MCF 10A (cell line): ENCODE measurements around the gene TCEA2. TPM values are rescaled to one million over a fixed set of nuclear protein-coding genes. Genes with fewer than 3 reads are reported as not detected.

Source experiments
- BruUV-seq: library from RNA; stranded (reverse); fragments of 400-500 nt; replicated peaks from 2 replicates; lab custom pipeline; 2021; lab: Mats Ljungman, UMichigan
- CTCF ChIA-PET: fragments of 300-600 bp; sonication (Branson Sonifier 250); formaldehyde crosslinking; extraction: SDS; loops from one replicate; lab custom pipeline; 2021; ENCODE audit warnings: antibody characterized with exemption, inconsistent platforms; lab: Yijun Ruan, JAX
- POLR2A ChIA-PET: fragments of 300-600, 350-650 bp; sonication (Branson Sonifier 250); formaldehyde crosslinking; extraction: SDS; loops from one replicate; lab custom pipeline; 2020; ENCODE audit warnings: antibody characterized with exemption, inconsistent platforms; lab: Yijun Ruan, JAX
- DNase-seq: peaks from one replicate; pipeline ENCODE4 v3.0.0-alpha.2; 2018; ENCODE audit not compliant: unreplicated experiment
- H3K27ac Mint-ChIP-seq: one replicate; pipeline ENCODE4 v1.8.0; 2022; ENCODE audit warnings: mild to moderate bottlenecking, low read depth, mixed read lengths; ENCODE audit not compliant: unreplicated experiment
- H3K27me3 Mint-ChIP-seq: one replicate; pipeline ENCODE4 v1.8.0; 2022; ENCODE audit warnings: mixed read lengths; ENCODE audit not compliant: insufficient read depth, unreplicated experiment
- H3K36me3 Mint-ChIP-seq: one replicate; pipeline ENCODE4 v1.8.0; 2022; ENCODE audit warnings: mild to moderate bottlenecking, moderate library complexity, mixed read lengths; ENCODE audit not compliant: insufficient read depth, unreplicated experiment
- H3K4me1 Mint-ChIP-seq: one replicate; pipeline ENCODE4 v1.8.0; 2022; ENCODE audit warnings: mixed read lengths; ENCODE audit not compliant: insufficient read depth, unreplicated experiment
- H3K4me3 Mint-ChIP-seq: one replicate; pipeline ENCODE4 v1.8.0; 2022; ENCODE audit warnings: mild to moderate bottlenecking, moderate library complexity, mixed read lengths; ENCODE audit not compliant: unreplicated experiment
- H3K9me3 Mint-ChIP-seq: one replicate; pipeline ENCODE4 v1.8.0; 2022; ENCODE audit warnings: mixed read lengths; ENCODE audit not compliant: unreplicated experiment
- CTCF ChIP-seq: fragments of 200-600 bp; IDR thresholded peaks from one replicate; pipeline ENCODE4 v1.8.0; 2022; ENCODE audit warnings: antibody characterized with exemption, mild to moderate bottlenecking; ENCODE audit not compliant: unreplicated experiment
- intact Hi-C: fragments of 100-400 bp; cut with micrococcal nuclease; formaldehyde crosslinking; loops from 2 replicates; pipeline ENCODE4 v1.14.1; 2022
- total RNA-seq: library from RNA; stranded (reverse); gene quantifications from 2 replicates; pipeline ENCODE4 v1.2.3, GENCODE V29; 2022

The TCEA2 gene
- total RNA-seq, 1 experiment from 2014 or later, result 30.8 TPM

GRCh38 chr20:64050261-64051032 is 12.6 kb upstream of the TCEA2 start:
- no TSS peak for BruUV-seq
- no peak for TF ChIP-seq CTCF
- DNase-seq, result no peak
- ChIA-PET CTCF (interaction anchor here (0.6 to 13.7 kb wide), 2 partner anchors 10 to 95 kb away, joined by 3 to 284 read pairs; partner anchors contain the start of gene C20orf204), POLR2A (interaction anchor here (0.9 to 3.0 kb wide), 2 partner anchors 12 kb away, joined by 3 to 11 read pairs; no protein-coding TSS in a partner anchor)
- no peaks in the 10 kb centered on the region for H3K36me3 Mint-ChIP-seq
- H3K4me3 Mint-ChIP-seq, result no peak overlapping the region
- intact Hi-C loops, result no loop called here
- H3K27me3 Mint-ChIP-seq, result no peaks in the 10 kb centered on the region
- no peaks in the 10 kb centered on the region for H3K9me3 Mint-ChIP-seq
- no peak overlapping the region for H3K27ac Mint-ChIP-seq
- H3K4me1 Mint-ChIP-seq, result peaks cover 12% of the 10 kb centered on the region

- no peak overlapping the region for H3K4me3 Mint-ChIP-seq
- no peak for TF ChIP-seq CTCF
- CTCF ChIA-PET, result interaction anchor here (1.0 to 13.7 kb wide), 2 partner anchors 9 to 10 kb away, joined by 3 to 284 read pairs; partner anchors contain the start of gene C20orf204
- BruUV-seq, result no TSS peak
- no peak overlapping the region for H3K27ac Mint-ChIP-seq
- no peak for DNase-seq
- intact Hi-C loops, result no loop called here
- H3K27me3 Mint-ChIP-seq, result no peaks in the 10 kb centered on the region
- no peaks in the 10 kb centered on the region for H3K36me3 Mint-ChIP-seq
- no peaks in the 10 kb centered on the region for H3K9me3 Mint-ChIP-seq
- POLR2A ChIA-PET, result interaction anchor here (0.8 to 3.0 kb wide), 3 partner anchors 10 to 12 kb away, joined by 3 to 11 read pairs (median 3); no protein-coding TSS in a partner anchor
- H3K4me1 Mint-ChIP-seq, result peaks cover 9% of the 10 kb centered on the region
Measured at GRCh38 chr20:64051033-64051452, 12.0 kb upstream of the TCEA2 start.

DNA sequence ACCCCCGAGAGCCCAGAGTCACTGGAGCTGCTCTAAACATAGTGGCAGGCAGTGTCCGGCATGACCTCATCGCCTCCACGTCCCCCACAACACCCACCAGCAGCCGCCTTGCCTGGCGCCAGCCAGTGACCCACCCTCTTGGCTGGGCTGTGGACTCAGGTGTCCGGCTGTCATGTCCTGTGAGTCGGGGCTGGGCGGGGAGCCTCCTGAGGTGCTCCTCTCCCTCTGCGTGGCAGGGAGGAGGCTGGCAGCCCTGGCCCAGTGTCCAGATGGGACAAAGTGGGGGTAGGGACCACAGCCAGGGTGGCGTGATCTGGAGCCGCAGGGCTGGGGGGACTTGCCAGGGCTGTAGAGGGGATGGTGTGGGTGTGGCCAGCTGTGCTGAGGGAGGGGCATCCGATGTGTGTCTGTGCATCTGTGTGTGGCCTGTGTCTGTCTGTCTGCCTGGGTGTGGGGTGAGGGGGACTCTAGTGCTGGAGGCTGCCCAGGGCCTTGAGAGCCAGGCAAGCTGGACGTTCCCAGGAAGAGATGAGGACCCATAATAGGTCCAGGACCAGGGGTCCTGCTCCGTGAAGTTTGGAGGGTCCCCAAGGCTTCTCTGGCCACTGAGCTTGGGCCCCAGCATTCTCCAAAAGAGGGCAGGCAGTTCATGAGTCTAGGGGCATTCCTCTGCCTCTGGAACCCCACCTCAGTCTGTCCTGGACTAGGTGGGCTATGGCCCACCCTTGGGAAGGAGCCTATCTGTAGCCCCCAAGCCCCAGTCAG is 11.3 kb upstream of the TCEA2 start:
- TF ChIP-seq CTCF, result no peak
- intact Hi-C loops, result no loop called here
- no peaks in the 10 kb centered on the region for H3K27me3 Mint-ChIP-seq
- no peak overlapping the region for H3K27ac Mint-ChIP-seq
- no peak overlapping the region for H3K4me3 Mint-ChIP-seq
- no TSS peak for BruUV-seq
- ChIA-PET CTCF (interaction anchor here (0.9 to 13.7 kb wide), 4 partner anchors 9 to 71 kb away, joined by 3 to 284 read pairs (median 4); partner anchors contain the start of genes C20orf204 and PRPF6), POLR2A (interaction anchor here (0.8 to 3.5 kb wide), 3 partner anchors 10 to 187 kb away, joined by 3 to 16 read pairs (median 3); partner anchors contain the start of genes TCEA2 and TPD52L2)
- DNase-seq, result no peak
- H3K9me3 Mint-ChIP-seq, result no peaks in the 10 kb centered on the region
- H3K4me1 Mint-ChIP-seq, result peaks cover 7% of the 10 kb centered on the region
- no peaks in the 10 kb centered on the region for H3K36me3 Mint-ChIP-seq
